Suppressor macrophage treated with lipopolysaccharide for 1 hour (primary cell): ENCODE data around the gene RNF115.
"Not testable (repeated sequence)": the region's sequence is repeated elsewhere in the genome, so short reads cannot be mapped to it uniquely, and the experiment has no call there.

Experiments
- DNase-seq, 3 donors: peaks; one replicate each; pipeline ENCODE4 v3.0.0-alpha.2; 2020 to 2022

The RNF115 gene

GRCh38 chr1:145823565-145824498 is at the start of gene RNF115, which contains the start of gene POLR3C:
TSS of gene RNF115 (minus strand) at chr1:145824095. CDS start at chr1:145823873, 222 bp downstream.
TSS of gene POLR3C (plus strand) at chr1:145824200. CDS start at chr1:145825777, 1,577 bp downstream.
- DNase-seq, result peak; percentile 87 to 92 (median 90)

GRCh38 chr1:145871994-145872924 is 48.4 kb upstream of the RNF115 start:
- DNase-seq, result peak; percentile 57 to 72 (median 63)

DNA sequence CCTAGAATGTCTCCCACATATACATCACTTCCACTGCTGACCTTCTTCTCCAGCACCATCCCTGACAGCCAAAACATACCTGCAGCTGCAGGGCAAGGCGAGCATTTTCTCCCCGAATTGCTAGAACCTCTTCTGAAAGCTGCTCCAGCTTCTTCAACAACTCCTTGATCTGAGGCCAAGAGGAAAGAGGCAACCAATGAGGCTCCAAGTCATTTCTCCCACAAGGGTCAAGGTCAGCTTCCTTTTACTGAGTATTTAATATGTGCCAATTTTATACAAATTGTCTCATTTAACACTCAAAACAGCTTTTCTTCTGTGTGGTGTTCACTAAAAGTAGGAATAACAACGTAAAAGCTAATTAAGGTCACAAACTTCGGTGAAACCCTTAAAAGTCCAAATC is 44.3 kb upstream of the RNF115 start:
- DNase-seq, result no peak

DNA sequence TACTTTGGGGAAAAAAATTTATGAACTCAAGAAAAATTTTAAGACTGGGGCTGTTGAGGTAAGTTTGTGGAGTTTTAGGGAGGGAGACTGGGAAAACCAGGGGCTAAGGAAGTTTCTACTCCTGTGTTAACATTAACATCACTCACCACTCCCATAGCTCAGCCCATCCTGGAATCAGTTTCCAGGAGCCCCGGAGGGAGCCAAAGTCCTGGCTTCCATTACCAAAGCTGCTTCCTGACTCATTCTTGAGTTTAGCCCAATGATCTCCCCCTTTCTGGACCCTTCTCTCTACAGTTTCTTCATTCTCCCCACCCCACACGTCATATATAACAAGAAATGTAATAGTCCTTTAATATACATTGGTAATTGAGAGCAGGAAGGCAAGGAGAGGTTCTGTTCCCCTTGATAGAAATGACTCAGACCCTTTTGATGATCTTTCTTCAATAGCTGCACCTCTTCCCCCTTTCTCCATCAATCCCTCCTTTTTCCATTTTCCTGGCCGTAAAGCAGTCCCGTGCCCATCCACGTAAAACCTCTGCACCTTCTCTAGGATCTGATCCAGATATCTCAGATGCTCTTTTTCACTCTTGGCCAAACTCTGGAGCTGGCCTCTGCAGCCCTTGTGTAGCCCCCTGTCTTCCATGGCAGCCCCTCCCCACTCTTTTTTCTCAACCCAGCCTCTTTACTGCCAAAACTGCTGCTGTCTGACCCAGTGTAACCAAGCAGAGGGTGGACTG is 39.6 kb upstream of the RNF115 start:
- no peak for DNase-seq

- peak; percentile 90 to 96 (median 94) for DNase-seq
Measured at GRCh38 chr1:145859491-145860023, 35.7 kb upstream of the RNF115 start.

- peak; percentile 95 to 99 (median 98) for DNase-seq
Measured at GRCh38 chr1:145858901-145859490, 35.1 kb upstream of the RNF115 start, which contains the start of gene PIAS3. TSS of gene PIAS3 (minus strand) at chr1:145859081. CDS start at chr1:145858990, 91 bp downstream.

- peak; percentile 26 to 74 (median 56) for DNase-seq
Measured at GRCh38 chr1:145858238-145858900, 34.5 kb upstream of the RNF115 start.

DNA sequence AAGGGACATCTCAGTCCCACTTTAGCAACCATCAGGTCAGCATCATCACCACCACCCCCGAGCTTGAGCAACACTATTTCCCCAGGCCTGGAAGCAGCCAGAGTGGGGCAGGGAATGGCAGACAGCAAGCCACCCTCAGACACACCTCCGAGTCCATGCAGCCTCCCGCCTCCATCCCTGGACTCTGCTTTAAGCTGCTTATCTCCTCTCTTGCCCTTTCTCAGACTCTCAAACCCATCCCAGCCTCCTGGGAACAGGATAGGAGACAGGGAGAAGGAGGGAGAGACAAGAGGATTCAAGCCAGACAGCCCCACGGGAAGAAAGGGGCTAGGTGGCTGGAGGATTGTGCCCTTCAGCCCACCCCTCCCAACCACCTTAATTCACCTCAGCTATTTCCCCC is 33.3 kb upstream of the RNF115 start:
- DNase-seq, result no peak

GRCh38 chr1:145855426-145855948 is 31.6 kb upstream of the RNF115 start:
- DNase-seq, result no peak

GRCh38 chr1:145849356-145850160 is 25.7 kb upstream of the RNF115 start:
- DNase-seq, result peak in 1 of 3 donors; percentile 24

GRCh38 chr1:145847827-145848226 is 23.9 kb upstream of the RNF115 start:
- no peak for DNase-seq

DNA sequence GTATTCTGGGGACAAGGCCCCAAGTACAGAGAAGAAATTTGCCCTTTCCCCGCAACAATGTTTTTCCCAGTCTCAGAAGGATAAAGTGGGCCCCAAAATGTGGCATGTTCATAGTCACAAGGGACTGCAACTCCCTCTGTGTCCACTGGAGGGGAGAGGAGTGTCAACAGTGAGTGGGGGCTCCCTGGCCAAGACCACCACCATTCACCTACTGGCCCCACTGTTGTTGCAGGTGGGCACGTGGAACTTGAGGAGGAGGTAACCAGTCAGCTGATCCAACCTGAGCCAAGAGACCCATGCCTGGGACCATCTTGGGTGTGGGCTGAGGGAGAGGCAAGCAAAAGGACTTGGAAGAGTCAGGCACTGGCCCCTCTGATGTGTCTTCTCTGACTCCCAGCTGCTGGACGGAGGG is 22.3 kb upstream of the RNF115 start:
- DNase-seq, result peak; percentile 52 to 54 (median 53)

DNA sequence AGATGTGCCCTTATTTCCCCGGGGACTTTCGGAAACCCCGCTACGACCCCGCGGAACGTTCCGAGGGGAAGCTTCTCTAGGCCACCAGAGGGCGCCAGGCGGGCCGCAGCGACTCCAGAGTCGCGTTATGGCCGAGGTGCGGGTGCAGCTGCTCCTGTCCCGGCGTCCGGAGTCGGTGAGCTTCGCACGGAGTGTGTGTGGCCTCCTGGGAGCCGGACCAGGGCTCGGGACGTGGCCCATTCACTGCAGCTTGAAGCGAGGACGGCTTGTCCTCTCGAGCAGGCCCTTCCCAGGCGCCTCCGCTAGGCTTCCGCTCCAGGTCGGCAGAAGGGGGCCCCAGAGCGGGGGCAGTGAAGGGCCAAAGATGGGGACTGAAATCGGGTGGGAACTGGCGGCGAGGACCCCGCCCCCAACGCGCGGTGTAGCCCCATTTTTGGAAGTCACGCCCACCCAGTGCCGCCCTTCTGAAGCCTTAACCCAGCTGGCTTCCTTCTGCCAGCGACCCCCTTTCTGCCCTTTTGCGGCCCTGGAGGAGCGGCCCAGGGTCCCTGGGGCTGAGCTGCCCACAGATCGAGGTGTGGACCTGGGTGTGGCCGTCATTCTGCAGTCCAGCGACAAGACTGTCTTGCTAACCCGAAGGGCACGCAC is 21.7 kb upstream of the RNF115 start, which contains the start of gene NUDT17:
NUDT17 (plus strand) TSS at position 117 of the 648 bp plus-strand sequence; CDS start at position 128, 11 bp downstream.
- peak; percentile 75 to 92 (median 84) for DNase-seq

- DNase-seq, result peak; percentile 36 to 55 (median 53)
Measured at GRCh38 chr1:145845144-145845513, 21.2 kb upstream of the RNF115 start.

GRCh38 chr1:145843031-145843430 is 19.1 kb upstream of the RNF115 start:
- DNase-seq, result no peak

DNA sequence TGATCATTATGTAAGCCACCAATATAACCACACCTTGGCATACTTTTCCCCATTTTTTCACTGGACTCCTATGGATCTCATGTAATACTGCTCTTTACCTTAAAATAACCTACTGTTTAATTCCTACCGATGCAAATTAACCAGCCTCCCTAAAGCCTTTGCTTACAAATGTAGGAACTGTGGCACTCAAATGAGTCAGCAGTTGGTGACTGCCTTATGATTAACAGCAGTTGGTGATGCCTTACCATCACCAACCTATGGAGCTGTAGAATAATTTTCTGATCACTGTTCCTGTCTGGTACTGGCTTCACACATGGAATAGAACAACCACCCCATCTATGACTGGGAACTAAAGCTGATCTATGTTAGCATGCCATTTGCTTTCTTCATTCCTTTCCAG is 13.8 kb upstream of the RNF115 start:
- DNase-seq, result peak; percentile 38 to 48 (median 45)

GRCh38 chr1:145830810-145831209 is 6.9 kb upstream of the RNF115 start:
- DNase-seq, result not testable (repeated sequence)

DNA sequence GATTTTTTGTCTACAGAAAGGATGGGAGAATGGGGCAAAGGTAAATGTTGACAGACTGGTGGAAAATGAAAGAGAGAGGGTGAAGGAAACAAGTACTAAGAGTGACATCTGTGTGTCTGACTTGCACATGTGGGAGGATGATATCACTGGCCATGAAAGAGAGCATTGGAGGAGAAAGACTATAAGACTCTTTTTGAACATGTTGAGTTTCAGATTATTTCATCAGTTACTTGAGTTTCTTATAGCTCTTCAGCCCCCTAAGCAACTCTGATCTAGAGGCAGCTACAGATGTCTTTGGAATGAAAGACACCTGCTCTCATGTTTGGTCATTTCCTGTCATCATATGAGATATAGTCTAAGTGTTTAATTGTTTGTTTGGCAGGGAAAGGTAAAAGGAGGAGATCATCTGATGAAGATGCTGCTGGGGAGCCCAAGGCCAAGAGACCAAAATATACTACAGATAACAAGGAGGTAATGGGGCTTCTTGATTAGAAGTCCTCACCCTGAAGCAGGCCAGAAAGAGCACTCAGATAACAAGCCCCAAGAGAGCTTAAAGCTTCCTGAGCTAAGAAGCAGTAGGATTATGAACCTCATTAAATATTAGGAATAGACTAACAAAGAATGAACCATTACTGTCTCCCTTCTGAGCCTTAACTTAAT is 4.6 kb upstream of the RNF115 start:
- peak in 2 of 3 donors; percentile 30 to 67 for DNase-seq

- DNase-seq, result no peak
Measured at GRCh38 chr1:145827966-145828365, 4.1 kb upstream of the RNF115 start.
